GM12801 (cell line): ENCODE measurements around the gene KNCN.

Experiments used
- CTCF ChIP-seq: IDR thresholded peaks from one replicate; pipeline ENCODE4 v1.5.1; 2011; ENCODE audit warnings: control low read depth; ENCODE audit not compliant: insufficient read length; ENCODE audit errors: extremely low read depth

Gene KNCN

GRCh38 chr1:46555826-46556619 is 4.6 kb upstream of the KNCN start:
- TF ChIP-seq CTCF = no peak

- no peak for TF ChIP-seq CTCF
Observed at GRCh38 chr1:46554597-46555381, 3.3 kb upstream of the KNCN start.

- TF ChIP-seq CTCF = no peak
Observed at GRCh38 chr1:46554236-46554596, 2.8 kb upstream of the KNCN start.

GRCh38 chr1:46553506-46553905 is 2.1 kb upstream of the KNCN start:
- TF ChIP-seq CTCF = no peak

- no peak for TF ChIP-seq CTCF
Observed at GRCh38 chr1:46552357-46553237, 1.1 kb upstream of the KNCN start.

GRCh38 chr1:46550751-46551231 is 656 bp downstream of the KNCN start:
- TF ChIP-seq CTCF = no peak
